ENCODE measurements around the gene LRP1B. TPM values are rescaled to one million over a fixed set of nuclear protein-coding genes. Genes with fewer than 3 reads are reported as not detected.

LRP1B gene
- polyA plus RNA-seq, 1 of the 3 experiments (the other 2 are of a cell fraction), result 0.28 TPM

GRCh38 chr2:141911485-141912066, 219.2 kb downstream of the LRP1B start:
- H3K27ac ChIP-seq (ENCODE audit: low read depth in 2 of 2, low read length in 1 of 2), result no peak overlapping the region
- POLR2A ChIA-PET, result no interaction called here
- H3K79me2 ChIP-seq (ENCODE audit: insufficient read depth), result no peaks in the 10 kb centered on the region
- H3K4me3 ChIP-seq (ENCODE audit: low read depth in 2 of 2, low read length in 1 of 2), result no peak overlapping the region; a peak in 1 of 4 replicates
- no peaks in the 10 kb centered on the region for H3K36me3 ChIP-seq (replicated peaks in 1 of 2; ENCODE audit: control insufficient read depth in 1 of 2, insufficient read depth in 2 of 2, low read length in 1 of 2)
- H3K4me2 ChIP-seq, result no peak overlapping the region
- no peak for DNase-seq
- TF ChIP-seq FOXJ3 (CRISPR knock-in tag; IDR thresholded peaks at IDR 0.05), result no peak
- no peak for TF ChIP-seq ZBTB33 (IDR thresholded peaks at IDR 0.05; ENCODE audit: borderline replicate concordance, low read depth)
- no peak for TF ChIP-seq GABPA (IDR thresholded peaks at IDR 0.05; ENCODE audit: low read depth)
- TF ChIP-seq FOXM1 (IDR thresholded peaks at IDR 0.05; ENCODE audit: low read depth), result no peak
- peak; percentile 56 for TF ChIP-seq CTCF (IDR thresholded peaks at IDR 0.05)
- TF ChIP-seq TCF12 (IDR thresholded peaks at IDR 0.05), result no peak
- no peak for TF ChIP-seq USF2 (IDR thresholded peaks at IDR 0.05; ENCODE audit: borderline replicate concordance, low read depth, low read length)
- TF ChIP-seq CHD2 (IDR thresholded peaks at IDR 0.05; ENCODE audit: low read length, partially characterized antibody), result no peak
- TF ChIP-seq SMC3 (IDR thresholded peaks at IDR 0.05; ENCODE audit: low read depth, low read length), result 0 out of 2 replicates have a peak, but pooled peaks have one; percentile 14
- no peak for TF ChIP-seq MAX (IDR thresholded peaks at IDR 0.05; ENCODE audit: low read depth)
- peak; percentile 45 for TF ChIP-seq RAD21 (IDR thresholded peaks at IDR 0.05; ENCODE audit: low read length)
- WGBS (ENCODE audit: low lambda C conversion rate), result 47% methylated on average over 2 of the region's 2 CpGs
- H3F3A ChIP-seq (replicated peaks; ENCODE audit: insufficient read depth), result no peaks in the 10 kb centered on the region
- CTCF ChIA-PET, result interaction anchor here (1.2 to 1.6 kb wide), 2 partner anchors 12 to 14 kb away, joined by 3 to 10 read pairs; no protein-coding TSS in a partner anchor
- no peak overlapping the region for H2AFZ ChIP-seq (ENCODE audit: low read depth)
- H3K9ac ChIP-seq, result no peak overlapping the region
- H3K27me3 ChIP-seq (ENCODE audit: insufficient read depth), result no peaks in the 10 kb centered on the region
- no peaks in the 10 kb centered on the region for H3K9me2 ChIP-seq
- H3K9me3 ChIP-seq, result no peaks in the 10 kb centered on the region
- no peaks in the 10 kb centered on the region for H3K4me1 ChIP-seq (ENCODE audit: control insufficient read depth in 1 of 2, insufficient read depth in 2 of 2, low read depth in 1 of 2, low read length in 1 of 2)
- no peaks in the 10 kb centered on the region for H4K20me1 ChIP-seq (ENCODE audit: insufficient read depth)

- Histone ChIP-seq H3K9ac (no peak overlapping the region), H3F3A (replicated peaks; ENCODE audit: insufficient read depth) (no peaks in the 10 kb centered on the region), H4K20me1 (ENCODE audit: insufficient read depth) (no peaks in the 10 kb centered on the region), H3K4me1 (ENCODE audit: control insufficient read depth in 1 of 2, insufficient read depth in 2 of 2, low read depth in 1 of 2, low read length in 1 of 2) (no peaks in the 10 kb centered on the region), H3K79me2 (ENCODE audit: insufficient read depth) (no peaks in the 10 kb centered on the region), H2AFZ (ENCODE audit: low read depth) (no peak overlapping the region), H3K36me3 (replicated peaks in 1 of 2; ENCODE audit: control insufficient read depth in 1 of 2, insufficient read depth in 2 of 2, low read length in 1 of 2) (no peaks in the 10 kb centered on the region), H3K4me2 (no peak overlapping the region), H3K4me3 (ENCODE audit: low read depth in 2 of 2, low read length in 1 of 2) (no peak overlapping the region), H3K27ac (ENCODE audit: low read depth in 2 of 2, low read length in 1 of 2) (no peak overlapping the region), H3K9me2 (no peaks in the 10 kb centered on the region), H3K27me3 (ENCODE audit: insufficient read depth) (no peaks in the 10 kb centered on the region), H3K9me3 (no peaks in the 10 kb centered on the region)
- TF ChIP-seq ZBTB33 (IDR thresholded peaks at IDR 0.05; ENCODE audit: borderline replicate concordance, low read depth), result no peak
- peak; percentile 26; the same call in 1 of the 2 replicates for TF ChIP-seq RAD21 (IDR thresholded peaks at IDR 0.05; ENCODE audit: low read length)
- DNase-seq, result no peak
- CTCF ChIA-PET, result interaction anchor here (1.0 kb wide), 1 partner anchor 10 kb away, joined by 5 read pairs; no protein-coding TSS in a partner anchor
- POLR2A ChIA-PET, result no interaction called here
- WGBS (ENCODE audit: low lambda C conversion rate), result 51% methylated on average over 2 of the region's 2 CpGs
Observed at GRCh38 chr2:141906678-141907077, 224.1 kb downstream of the LRP1B start.
